GM21381 (cell line): ENCODE results near the gene CLEC4M.
"Not testable (repeated sequence)": the region's sequence is repeated elsewhere in the genome, so short reads cannot be mapped to it uniquely, and the experiment has no call there.

Source experiments
- ATAC-seq: cut with Tn5 transposase; IDR thresholded peaks from one replicate; pipeline ENCODE4 v1.9.1; 2021; ENCODE audit warnings: mild to moderate bottlenecking, moderate library complexity; ENCODE audit not compliant: unreplicated experiment

The CLEC4M gene

DNA sequence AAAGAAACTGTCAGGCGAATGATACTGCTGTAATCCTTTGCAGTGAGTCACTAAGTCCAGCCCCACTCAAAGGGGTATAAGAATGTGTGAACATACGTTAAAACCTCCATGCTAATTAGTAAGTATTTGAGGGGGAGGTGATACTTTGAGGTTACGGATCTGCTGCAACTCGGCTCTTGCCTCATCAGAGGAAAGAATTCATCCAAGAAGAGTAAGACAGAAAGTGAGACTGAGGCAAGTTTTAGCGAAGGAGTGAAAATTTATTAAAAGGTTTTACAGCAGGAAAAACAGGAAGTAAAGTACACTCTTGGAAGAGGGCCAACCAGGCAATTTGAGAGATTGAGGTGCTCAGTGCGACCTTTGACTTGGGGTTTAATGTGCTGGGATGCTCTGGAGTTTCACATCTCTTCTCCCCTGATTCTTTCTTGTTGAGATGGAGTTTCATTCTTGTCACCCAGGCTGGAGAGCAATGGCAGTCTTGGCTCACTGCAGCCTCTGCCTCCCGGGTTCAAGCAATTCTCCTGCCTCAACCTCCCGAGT, 9.8 kb downstream of the CLEC4M start:
- no peak for ATAC-seq

GRCh38 chr19:7773841-7774240, 10.8 kb downstream of the CLEC4M start:
- ATAC-seq = no peak

- ATAC-seq = no peak
Measured at GRCh38 chr19:7775761-7776160, 12.7 kb downstream of the CLEC4M start.

DNA sequence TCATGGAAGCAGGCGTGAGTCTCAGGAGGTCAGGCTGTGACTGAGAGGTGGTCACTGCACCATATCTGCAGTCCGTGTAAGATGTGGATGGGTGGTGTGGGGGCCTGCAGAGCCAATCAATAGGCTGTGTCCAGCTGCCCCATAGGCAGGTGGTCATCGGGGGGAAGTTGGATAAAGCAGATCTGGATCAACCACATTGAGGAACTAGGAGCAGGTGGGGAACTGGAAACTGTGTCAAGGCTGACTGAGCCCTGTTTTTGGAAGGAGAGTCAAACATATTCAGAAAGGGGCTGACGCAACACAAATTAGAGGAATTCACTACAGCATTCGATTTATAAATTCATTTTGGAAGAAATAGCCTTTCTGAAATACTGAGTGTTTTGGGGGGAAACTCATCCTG, 15.0 kb downstream of the CLEC4M start:
- no peak for ATAC-seq

DNA sequence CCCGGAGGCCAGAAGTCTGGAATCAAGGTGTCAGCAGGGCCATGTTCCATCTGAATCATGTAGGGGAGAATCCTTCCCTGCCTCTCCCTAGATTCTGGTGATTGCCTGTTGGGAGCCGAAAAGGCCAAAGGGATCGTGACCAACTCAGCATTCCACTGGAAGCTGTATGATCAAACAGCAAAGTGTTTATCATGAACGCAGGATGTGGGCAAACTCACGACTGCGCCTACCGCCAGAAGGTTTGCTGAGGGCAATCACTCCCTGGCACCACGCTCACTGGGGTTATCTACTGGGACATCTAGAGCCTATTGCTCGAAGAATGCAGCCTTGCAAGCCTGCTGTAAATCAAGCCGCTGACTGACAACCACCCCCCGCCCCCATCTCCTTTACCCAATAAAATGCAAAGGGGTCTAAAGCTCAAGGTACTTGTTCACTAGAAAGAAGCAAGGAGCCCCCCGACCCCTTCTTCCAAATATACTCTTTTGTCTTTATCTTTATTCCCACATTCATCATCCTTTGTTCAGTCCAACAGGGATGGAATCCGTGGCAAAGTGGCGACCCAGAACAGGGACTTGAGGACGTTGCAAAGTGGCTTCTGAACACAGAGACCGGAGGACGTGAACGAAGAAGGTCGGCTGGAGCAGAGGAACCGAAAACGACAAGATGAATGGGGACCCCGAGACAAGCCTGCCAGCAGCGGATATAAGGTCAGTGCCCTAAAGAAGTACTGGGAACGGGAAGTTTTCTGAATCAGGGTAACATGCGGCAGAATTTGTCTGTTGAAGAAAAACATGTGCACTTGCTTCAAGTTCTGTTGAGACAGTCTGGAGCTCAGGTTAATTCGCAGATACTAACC, 16.8 kb downstream of the CLEC4M start:
- no peak for ATAC-seq

GRCh38 chr19:7781157-7781556, 18.1 kb downstream of the CLEC4M start:
- no peak for ATAC-seq

GRCh38 chr19:7783991-7784423, 21.0 kb downstream of the CLEC4M start:
- no peak for ATAC-seq

- ATAC-seq = no peak
Measured at GRCh38 chr19:7784856-7785255, 21.8 kb downstream of the CLEC4M start.

GRCh38 chr19:7787141-7787540, 24.1 kb downstream of the CLEC4M start:
- no peak for ATAC-seq

DNA sequence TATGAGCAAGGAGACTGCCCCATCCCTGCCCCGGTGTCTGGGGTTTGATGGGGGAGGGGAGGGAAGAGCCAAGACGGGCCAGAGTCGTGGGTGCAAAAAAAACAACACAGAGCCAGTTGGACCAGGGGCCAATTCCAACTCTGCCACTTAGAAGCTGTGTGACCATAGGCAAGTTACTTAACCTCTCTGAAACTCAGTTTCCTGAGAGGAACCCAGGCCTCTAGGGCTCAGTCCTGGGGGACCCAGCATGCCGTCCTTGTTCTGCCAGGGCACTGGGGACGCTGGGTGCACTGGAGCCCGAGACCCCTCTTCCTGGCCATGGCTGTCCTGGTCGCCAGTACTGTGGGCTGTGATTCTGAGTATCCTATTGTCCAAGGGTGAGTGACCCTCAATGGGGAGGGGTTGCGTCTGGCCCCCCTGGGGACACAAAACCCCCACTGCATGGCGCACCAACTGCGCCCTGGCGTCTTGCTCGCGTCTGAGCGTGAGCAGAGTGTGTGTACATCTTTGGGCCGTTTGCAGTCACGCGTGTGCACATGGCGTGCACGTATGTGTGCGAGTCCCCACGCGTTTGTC, 24.6 kb downstream of the CLEC4M start:
- no peak for ATAC-seq

- no peak for ATAC-seq
Measured at GRCh38 chr19:7788178-7788932, 25.3 kb downstream of the CLEC4M start.

- ATAC-seq = no peak
Measured at GRCh38 chr19:7788933-7789323, 25.9 kb downstream of the CLEC4M start.

DNA sequence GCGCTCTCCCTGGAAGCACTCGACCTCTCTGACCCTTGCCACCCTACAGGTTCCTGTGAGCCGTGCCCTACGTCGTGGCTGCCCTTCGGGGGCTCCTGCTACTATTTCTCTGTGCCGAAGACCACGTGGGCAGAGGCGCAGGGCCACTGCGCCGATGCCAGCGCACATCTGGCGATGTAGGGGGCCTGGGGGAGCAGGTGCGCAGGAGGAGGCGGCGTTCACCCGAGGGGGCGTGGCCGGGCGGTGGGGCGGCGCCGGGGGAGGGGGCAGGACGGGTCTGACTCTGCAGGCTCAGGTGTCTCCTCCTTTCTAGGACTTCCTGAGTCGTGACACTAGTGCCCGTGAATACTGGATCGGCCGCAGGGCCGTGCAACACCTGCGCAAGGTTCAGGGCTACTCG, 26.4 kb downstream of the CLEC4M start:
- no peak for ATAC-seq

DNA sequence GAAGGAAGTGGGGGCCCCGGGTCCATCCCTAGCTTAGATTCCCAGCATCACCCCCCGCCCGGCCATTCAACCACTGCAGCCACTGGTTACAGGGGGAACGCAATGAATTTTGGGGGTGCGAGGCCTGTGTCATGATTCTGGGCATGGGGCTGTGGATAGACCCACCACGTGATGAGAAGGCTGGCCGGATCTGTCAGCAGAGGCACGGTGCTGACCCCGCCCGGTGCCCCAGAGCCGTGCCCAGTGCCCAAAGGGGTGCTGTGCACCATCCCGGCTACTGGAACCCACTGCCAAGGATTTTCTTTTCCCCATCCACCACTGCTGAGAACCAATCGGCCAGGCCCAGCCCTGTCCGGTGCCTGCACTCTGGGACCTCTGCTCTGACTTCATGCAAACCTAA, 27.4 kb downstream of the CLEC4M start:
- no peak for ATAC-seq

GRCh38 chr19:7792281-7792680, 29.2 kb downstream of the CLEC4M start:
- no peak for ATAC-seq

DNA sequence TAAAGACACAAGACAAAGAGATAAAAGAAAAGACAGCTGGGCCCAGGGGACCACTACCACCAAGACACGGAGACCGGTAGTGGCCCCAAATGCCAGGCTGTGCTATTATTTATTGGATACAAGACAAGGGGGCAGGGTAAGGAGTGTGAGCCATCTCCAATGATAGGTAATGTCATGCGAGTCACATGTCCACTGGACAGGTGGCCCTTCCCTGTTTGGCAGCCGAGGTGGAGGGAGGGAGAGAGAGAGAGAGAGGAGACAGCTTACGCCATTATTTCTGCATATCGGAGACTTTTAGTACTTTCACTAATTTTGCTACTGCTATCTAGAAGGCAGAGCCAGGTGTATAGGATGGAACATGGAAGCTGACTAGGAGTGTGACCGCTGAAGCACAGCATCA, 29.7 kb downstream of the CLEC4M start:
- not testable (repeated sequence) for ATAC-seq

GRCh38 chr19:7793493-7793892, 30.4 kb downstream of the CLEC4M start:
- no peak for ATAC-seq

DNA sequence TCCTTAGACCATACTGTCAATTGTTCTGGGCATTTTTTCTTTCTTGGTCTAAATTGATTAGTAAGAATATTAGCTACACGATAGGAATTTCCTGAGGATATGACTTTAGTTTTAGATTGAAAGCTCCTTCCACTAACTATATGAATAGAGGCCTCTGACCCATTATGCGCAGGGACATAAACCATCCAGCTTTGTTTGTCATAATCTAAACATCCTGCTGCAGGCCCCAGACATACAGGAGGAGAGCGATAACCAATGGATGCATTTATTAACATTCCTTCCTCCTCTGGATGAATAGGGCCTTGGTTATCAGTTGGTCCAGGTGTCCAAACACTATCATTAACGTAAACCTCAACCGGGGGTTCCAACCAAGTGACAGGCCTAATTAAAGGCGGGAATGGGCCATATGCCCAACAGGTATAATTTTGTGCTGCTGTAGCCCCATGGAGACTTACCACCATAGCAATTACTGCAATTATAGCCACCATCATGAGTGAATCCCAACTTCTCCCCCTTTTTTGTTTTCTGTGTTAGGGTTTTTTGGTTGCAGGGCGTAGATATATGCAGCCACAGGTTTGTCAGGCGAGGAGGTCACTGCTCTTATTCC, 32.6 kb downstream of the CLEC4M start:
- no peak for ATAC-seq

GRCh38 chr19:7799640-7800355, 36.8 kb downstream of the CLEC4M start:
- no peak for ATAC-seq

GRCh38 chr19:7801020-7801570, 38.1 kb downstream of the CLEC4M start:
- ATAC-seq = no peak
